Measurements from ENCODE around the gene LRRC8B. TPM values are rescaled to one million over a fixed set of nuclear protein-coding genes. Genes with fewer than 3 reads are reported as not detected.

The LRRC8B gene
- total RNA-seq, 1 experiment from 2014 or later: 15.0 TPM

GRCh38 chr1:89608319-89608983, 83.8 kb downstream of the LRRC8B start:
- Histone ChIP-seq H3K27ac (no peak overlapping the region), H3K27me3 (ENCODE audit: insufficient read depth, low read depth) (no peaks in the 10 kb centered on the region), H3K4me2 (no peak overlapping the region), H3K4me1 (replicated peaks; ENCODE audit: insufficient read depth) (peaks cover 20% of the 10 kb centered on the region), H3K36me3 (ENCODE audit: low read depth) (no peaks in the 10 kb centered on the region), H2AFZ (no peak overlapping the region), H3K4me3 (no peak overlapping the region), H4K20me1 (ENCODE audit: insufficient read depth) (peaks cover 10% of the 10 kb centered on the region; the same call in 1 of the 2 replicates), H3K9me2 (ENCODE audit: insufficient read depth) (no peaks in the 10 kb centered on the region), H3K9me3 (ENCODE audit: insufficient read depth, low read depth) (no peaks in the 10 kb centered on the region), H3K79me2 (ENCODE audit: low read depth) (no peaks in the 10 kb centered on the region), H3F3A (ENCODE audit: insufficient read depth, low read depth) (peaks cover 25% of the 10 kb centered on the region; the same call in 1 of the 2 replicates)
- no peak for DNase-seq
- intact Hi-C loops (cut with micrococcal nuclease; ENCODE audit: unreplicated experiment): loop anchor here (5.0 to 10.0 kb wide), 2 partner anchors 81 to 386 kb away; partner anchors contain the start of gene ZNF326
- no TSS peak for BruUV-seq (replicated peaks)
- TF ChIP-seq, protein P1, sequence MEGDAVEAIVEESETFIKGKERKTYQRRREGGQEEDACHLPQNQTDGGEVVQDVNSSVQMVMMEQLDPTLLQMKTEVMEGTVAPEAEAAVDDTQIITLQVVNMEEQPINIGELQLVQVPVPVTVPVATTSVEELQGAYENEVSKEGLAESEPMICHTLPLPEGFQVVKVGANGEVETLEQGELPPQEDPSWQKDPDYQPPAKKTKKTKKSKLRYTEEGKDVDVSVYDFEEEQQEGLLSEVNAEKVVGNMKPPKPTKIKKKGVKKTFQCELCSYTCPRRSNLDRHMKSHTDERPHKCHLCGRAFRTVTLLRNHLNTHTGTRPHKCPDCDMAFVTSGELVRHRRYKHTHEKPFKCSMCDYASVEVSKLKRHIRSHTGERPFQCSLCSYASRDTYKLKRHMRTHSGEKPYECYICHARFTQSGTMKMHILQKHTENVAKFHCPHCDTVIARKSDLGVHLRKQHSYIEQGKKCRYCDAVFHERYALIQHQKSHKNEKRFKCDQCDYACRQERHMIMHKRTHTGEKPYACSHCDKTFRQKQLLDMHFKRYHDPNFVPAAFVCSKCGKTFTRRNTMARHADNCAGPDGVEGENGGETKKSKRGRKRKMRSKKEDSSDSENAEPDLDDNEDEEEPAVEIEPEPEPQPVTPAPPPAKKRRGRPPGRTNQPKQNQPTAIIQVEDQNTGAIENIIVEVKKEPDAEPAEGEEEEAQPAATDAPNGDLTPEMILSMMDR (conservative IDR thresholded peaks at IDR 0.05): no peak
- no peak for TF ChIP-seq EZH2 (IDR thresholded peaks at IDR 0.05; ENCODE audit: low read depth)
- ChIA-PET POLR2A (ENCODE audit: unreplicated experiment) (interaction anchor here (0.7 kb wide), 1 partner anchor 117 kb away, joined by 7 read pairs; no protein-coding TSS in a partner anchor), CTCF (interaction anchor here (0.5 kb wide), 1 partner anchor 394 kb away, joined by 10 read pairs; no protein-coding TSS in a partner anchor)

- Histone ChIP-seq H3K9me2 (ENCODE audit: insufficient read depth) (no peaks in the 10 kb centered on the region), H3K27me3 (ENCODE audit: insufficient read depth, low read depth) (no peaks in the 10 kb centered on the region), H3K9me3 (ENCODE audit: insufficient read depth, low read depth) (no peaks in the 10 kb centered on the region), H2AFZ (no peak overlapping the region), H3F3A (ENCODE audit: insufficient read depth, low read depth) (peaks cover 20% of the 10 kb centered on the region; the same call in 1 of the 2 replicates), H3K79me2 (ENCODE audit: low read depth) (no peaks in the 10 kb centered on the region), H3K4me3 (no peak overlapping the region), H4K20me1 (ENCODE audit: insufficient read depth) (peaks cover 10% of the 10 kb centered on the region; the same call in 1 of the 2 replicates), H3K4me2 (no peak overlapping the region), H3K4me1 (replicated peaks; ENCODE audit: insufficient read depth) (peaks cover 20% of the 10 kb centered on the region), H3K27ac (no peak overlapping the region), H3K36me3 (ENCODE audit: low read depth) (no peaks in the 10 kb centered on the region)
- BruUV-seq (replicated peaks): no TSS peak
- ChIA-PET POLR2A (ENCODE audit: unreplicated experiment) (no interaction called here), CTCF (no interaction called here)
- intact Hi-C loops (cut with micrococcal nuclease; ENCODE audit: unreplicated experiment): loop anchor here (5.0 to 10.0 kb wide), 2 partner anchors 82 to 386 kb away; partner anchors contain the start of gene ZNF326
- DNase-seq: no peak
- TF ChIP-seq EZH2 (IDR thresholded peaks at IDR 0.05; ENCODE audit: low read depth): no peak
- TF ChIP-seq, protein P1 (conservative IDR thresholded peaks at IDR 0.05): no peak
Observed at GRCh38 chr1:89608984-89609725, 84.5 kb downstream of the LRRC8B start.

- Histone ChIP-seq H3K4me1 (replicated peaks; ENCODE audit: insufficient read depth) (peaks cover 20% of the 10 kb centered on the region), H4K20me1 (ENCODE audit: insufficient read depth) (peaks cover 10% of the 10 kb centered on the region; the same call in 1 of the 2 replicates), H2AFZ (no peak overlapping the region), H3K9me3 (ENCODE audit: insufficient read depth, low read depth) (no peaks in the 10 kb centered on the region), H3K4me2 (no peak overlapping the region), H3K9me2 (ENCODE audit: insufficient read depth) (no peaks in the 10 kb centered on the region), H3F3A (ENCODE audit: insufficient read depth, low read depth) (peaks cover 12% of the 10 kb centered on the region; the same call in 1 of the 2 replicates), H3K4me3 (no peak overlapping the region), H3K36me3 (ENCODE audit: low read depth) (no peaks in the 10 kb centered on the region), H3K79me2 (ENCODE audit: low read depth) (no peaks in the 10 kb centered on the region), H3K27ac (no peak overlapping the region), H3K27me3 (ENCODE audit: insufficient read depth, low read depth) (no peaks in the 10 kb centered on the region)
- intact Hi-C loops (cut with micrococcal nuclease; ENCODE audit: unreplicated experiment): loop anchor here (5.0 to 10.0 kb wide), 2 partner anchors 83 to 385 kb away; partner anchors contain the start of gene ZNF326
- POLR2A ChIA-PET (ENCODE audit: unreplicated experiment): no interaction called here
- DNase-seq: no peak
- TF ChIP-seq, protein P1 (conservative IDR thresholded peaks at IDR 0.05): no peak
- no peak for TF ChIP-seq EZH2 (IDR thresholded peaks at IDR 0.05; ENCODE audit: low read depth)
- CTCF ChIA-PET: no interaction called here
- BruUV-seq (replicated peaks): no TSS peak
Observed at GRCh38 chr1:89609781-89610456, 85.3 kb downstream of the LRRC8B start.
